H9 (cell line): ENCODE measurements around the gene LPCAT2. TPM values are rescaled to one million over a fixed set of nuclear protein-coding genes. Genes with fewer than 3 reads are reported as not detected.

Experiments used
- DNase-seq: peaks from one replicate; pipeline ENCODE4 v3.0.0-alpha.2; 2017
- H2AFZ ChIP-seq: one replicate; pipeline ENCODE4 v1.6.1; 2013; ENCODE audit warnings: mild to moderate bottlenecking, low read length, control low read depth, moderate library complexity
- H2AK5ac ChIP-seq: 2 replicates; pipeline ENCODE4 v1.6.1; 2013; ENCODE audit warnings: low read length, control low read depth, mixed read lengths; ENCODE audit not compliant: insufficient read length
- H2BK120ac ChIP-seq: one replicate; pipeline ENCODE4 v1.6.1; 2013; ENCODE audit warnings: low read depth, mild to moderate bottlenecking, low read length, control low read depth, inconsistent platforms; ENCODE audit not compliant: poor library complexity, severe bottlenecking
- H2BK12ac ChIP-seq: 2 replicates; pipeline ENCODE4 v1.6.1; 2013; ENCODE audit warnings: low read length, control low read depth, mixed read lengths, low read depth; ENCODE audit not compliant: insufficient read length
- H2BK15ac ChIP-seq: 2 replicates; pipeline ENCODE4 v1.6.1; 2013; ENCODE audit warnings: low read depth, low read length, control low read depth
- H2BK20ac ChIP-seq: one replicate; pipeline ENCODE4 v1.6.1; 2013; ENCODE audit warnings: low read depth, mild to moderate bottlenecking, low read length, control low read depth, inconsistent platforms; ENCODE audit not compliant: poor library complexity, severe bottlenecking
- H2BK5ac ChIP-seq: 2 replicates; pipeline ENCODE4 v1.6.1; 2013; ENCODE audit warnings: low read length, control low read depth, mixed read lengths; ENCODE audit not compliant: insufficient read length
- H3K14ac ChIP-seq: 2 replicates; pipeline ENCODE4 v1.6.1; 2013; ENCODE audit warnings: low read length, control low read depth; ENCODE audit not compliant: insufficient read depth
- H3K18ac ChIP-seq: 2 replicates; pipeline ENCODE4 v1.6.1; 2013; ENCODE audit warnings: low read depth, mild to moderate bottlenecking, mixed read lengths, low read length, control low read depth; ENCODE audit not compliant: insufficient read length
- H3K23ac ChIP-seq: 2 replicates; pipeline ENCODE4 v1.6.1; 2013; ENCODE audit warnings: low read length, control low read depth, mixed read lengths, low read depth; ENCODE audit not compliant: insufficient read length
- H3K23me2 ChIP-seq: 2 replicates; pipeline ENCODE4 v1.6.1; 2013; ENCODE audit warnings: low read depth, mild to moderate bottlenecking, mixed read lengths, low read length, control low read depth; ENCODE audit not compliant: insufficient read length, poor library complexity, severe bottlenecking
- H3K27ac ChIP-seq: 2 replicates; pipeline ENCODE4 v1.5.1; 2013; ENCODE audit warnings: low read length, control low read depth, mixed read lengths, low read depth; ENCODE audit not compliant: insufficient read length
- H3K27me3 ChIP-seq: 2 replicates; pipeline ENCODE4 v1.6.1; 2013; ENCODE audit warnings: low read length, control low read depth, inconsistent platforms; ENCODE audit not compliant: insufficient read depth
- H3K4ac ChIP-seq: 2 replicates; pipeline ENCODE4 v1.6.1; 2013; ENCODE audit warnings: low read depth, mild to moderate bottlenecking, control low read depth, inconsistent platforms, low read length, moderate library complexity
- H3K4me1 ChIP-seq: 2 replicates; pipeline ENCODE4 v1.6.1; 2013; ENCODE audit warnings: low read length, control low read depth, inconsistent platforms; ENCODE audit not compliant: insufficient read depth
- H3K4me2 ChIP-seq: 2 replicates; pipeline ENCODE4 v1.6.1; 2013; ENCODE audit warnings: low read length, control low read depth, mixed read lengths; ENCODE audit not compliant: insufficient read length, insufficient read depth
- H3K56ac ChIP-seq: 2 replicates; pipeline ENCODE4 v1.6.1; 2013; ENCODE audit warnings: low read depth, mild to moderate bottlenecking, mixed read lengths, low read length, control low read depth; ENCODE audit not compliant: insufficient read length
- H3K79me1 ChIP-seq: 2 replicates; pipeline ENCODE4 v1.6.1; 2013; ENCODE audit warnings: low read depth, mild to moderate bottlenecking, moderate library complexity, low read length, control low read depth, inconsistent platforms; ENCODE audit not compliant: insufficient read depth, poor library complexity, severe bottlenecking
- H3K79me2 ChIP-seq: 2 replicates; pipeline ENCODE4 v1.6.1; 2013; ENCODE audit warnings: low read length, control low read depth, inconsistent platforms; ENCODE audit not compliant: insufficient read depth
- H3K9ac ChIP-seq: 2 replicates; pipeline ENCODE4 v1.6.1; 2013; ENCODE audit warnings: low read length, control low read depth, mixed read lengths; ENCODE audit not compliant: insufficient read length; ENCODE audit errors: extremely low read depth
- H3K9me3 ChIP-seq: one replicate; pipeline ENCODE4 v1.6.1; 2013; ENCODE audit warnings: low read depth, low read length, inconsistent platforms; ENCODE audit not compliant: control insufficient read depth
- H3T11ph ChIP-seq: one replicate; pipeline ENCODE4 v1.6.1; 2013; ENCODE audit warnings: mild to moderate bottlenecking, low read length, control low read depth, inconsistent platforms
- H4K20me1 ChIP-seq: one replicate; pipeline ENCODE4 v1.6.1; 2013; ENCODE audit not compliant: control insufficient read depth, insufficient read length, insufficient read depth
- H4K5ac ChIP-seq: 2 replicates; pipeline ENCODE4 v1.6.1; 2013; ENCODE audit warnings: low read depth, mild to moderate bottlenecking, mixed read lengths, low read length, control low read depth; ENCODE audit not compliant: insufficient read length
- H4K8ac ChIP-seq: replicated peaks from 2 replicates; pipeline ENCODE4 v1.6.1; 2013; ENCODE audit warnings: low read length, control low read depth, mixed read lengths, low read depth; ENCODE audit not compliant: insufficient read length
- H4K91ac ChIP-seq: 2 replicates; pipeline ENCODE4 v1.6.1; 2013; ENCODE audit warnings: low read depth, mild to moderate bottlenecking, moderate library complexity, mixed read lengths, low read length, control low read depth; ENCODE audit not compliant: insufficient read length
- H3K27ac Mint-ChIP-seq, 3 experiments: 2 replicates in 2 of 3; 3 replicates in 1 of 3; pipeline ENCODE4 v1.8.0; 2020 to 2021; ENCODE audit warnings: mixed read lengths in 3 of 3, mild to moderate bottlenecking in 1 of 3, moderate library complexity in 1 of 3
- H3K27me3 Mint-ChIP-seq: 2 replicates; pipeline ENCODE4 v1.8.0; 2021; ENCODE audit warnings: low read depth, mild to moderate bottlenecking, moderate library complexity, mixed read lengths
- H3K36me3 Mint-ChIP-seq, 3 experiments: 2 replicates in 2 of 3; 3 replicates in 1 of 3; pipeline ENCODE4 v1.8.0; 2020 to 2021; ENCODE audit warnings: low read depth in 3 of 3, mixed read lengths in 3 of 3; ENCODE audit not compliant: insufficient read depth in 1 of 3
- H3K4me1 Mint-ChIP-seq, 2 experiments: 2 replicates each; pipeline ENCODE4 v1.8.0; 2020; ENCODE audit warnings: mixed read lengths in 2 of 2
- H3K4me3 Mint-ChIP-seq, 2 experiments: 2 replicates in 1 of 2; 3 replicates in 1 of 2; pipeline ENCODE4 v1.8.0; 2020 to 2021; ENCODE audit warnings: mild to moderate bottlenecking in 2 of 2, mixed read lengths in 2 of 2, moderate library complexity in 1 of 2
- H3K9me3 Mint-ChIP-seq, 2 experiments: 2 replicates in 1 of 2; 3 replicates in 1 of 2; pipeline ENCODE4 v1.8.0; 2020; ENCODE audit warnings: mild to moderate bottlenecking in 2 of 2, mixed read lengths in 2 of 2, moderate library complexity in 1 of 2
- CTCF ChIP-seq: fragments of 200-600 bp; sonication (generic); conservative IDR thresholded peaks from 3 replicates; pipeline ENCODE4 v1.8.0; 2021; ENCODE audit warnings: antibody characterized with exemption, mild to moderate bottlenecking
- WGBS: extraction: QIAGEN DNeasy Blood & Tissue Kit; methylation state at CpG from one replicate; pipeline ENCODE4 v1.1.7; 2013; ENCODE audit warnings: missing lambda C conversion rate, low lambda C conversion rate, mixed read lengths; ENCODE audit not compliant: insufficient read length; ENCODE audit errors: extremely low coverage; 5-methylcytosine and 5-hydroxymethylcytosine counted together
- total RNA-seq: library from RNA; stranded (reverse); gene quantifications from 2 replicates; pipeline ENCODE4 v1.2.1, GENCODE V29; 2021

The LPCAT2 gene
- total RNA-seq, 1 experiment from 2014 or later: 2.8 TPM

DNA sequence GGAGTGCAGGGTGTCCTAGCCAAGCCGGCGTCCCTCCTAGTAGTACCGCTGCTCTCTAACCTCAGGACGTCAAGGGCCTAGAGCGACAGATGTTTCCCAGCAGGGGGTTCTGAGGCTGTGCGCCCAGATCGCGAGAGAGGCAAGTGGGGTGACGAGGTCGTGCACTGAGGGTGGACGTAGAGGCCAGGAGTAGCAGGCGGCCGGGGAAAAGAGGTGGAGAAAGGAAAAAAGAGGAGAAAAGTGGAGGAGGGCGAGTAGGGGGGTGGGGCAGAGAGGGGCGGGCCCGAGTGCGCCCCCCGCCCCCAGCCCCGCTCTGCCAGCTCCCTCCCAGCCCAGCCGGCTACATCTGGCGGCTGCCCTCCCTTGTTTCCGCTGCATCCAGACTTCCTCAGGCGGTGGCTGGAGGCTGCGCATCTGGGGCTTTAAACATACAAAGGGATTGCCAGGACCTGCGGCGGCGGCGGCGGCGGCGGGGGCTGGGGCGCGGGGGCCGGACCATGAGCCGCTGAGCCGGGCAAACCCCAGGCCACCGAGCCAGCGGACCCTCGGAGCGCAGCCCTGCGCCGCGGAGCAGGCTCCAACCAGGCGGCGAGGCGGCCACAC, 29.9 kb upstream of the LPCAT2 start, which contains the start of gene MMP2:
TSS of gene MMP2 (plus strand) at position 372 of the 603 bp plus-strand sequence. CDS start 282 bp downstream, outside the sequence.
- no peak within 1 kb of the TSS for H3K23ac ChIP-seq
- H3K27ac ChIP-seq: no peak within 1 kb of the TSS
- H2AFZ ChIP-seq: no peak within 1 kb of the TSS
- H4K8ac ChIP-seq: no peak within 1 kb of the TSS
- H3K27me3 ChIP-seq: peaks cover 30% of the 10 kb centered on the region
- peaks cover 42% of the 10 kb centered on the region in 2 experiments for H3K4me1 Mint-ChIP-seq
- H4K20me1 ChIP-seq: no peaks in the 10 kb centered on the region
- H4K91ac ChIP-seq: no peak within 1 kb of the TSS
- peaks cover 2 to 3% (median 3%) of the 10 kb centered on the region in 3 experiments; a peak in 5 of 7 replicates for H3K36me3 Mint-ChIP-seq
- H3K4me2 ChIP-seq: peak within 1 kb of the TSS; percentile 75
- H3K56ac ChIP-seq: no peak within 1 kb of the TSS
- no peak within 1 kb of the TSS for H3K9ac ChIP-seq
- no peaks in the 10 kb centered on the region; the same call in 1 of the 2 replicates for H3K4me1 ChIP-seq
- H3K9me3 Mint-ChIP-seq: peaks cover 0 to 2% of the 10 kb centered on the region in 2 experiments; a peak in 2 of 5 replicates
- peak within 1 kb of the TSS; percentile 94 for H3K14ac ChIP-seq
- peaks cover 20% of the 10 kb centered on the region for H3K23me2 ChIP-seq
- no peak within 1 kb of the TSS for H2BK12ac ChIP-seq
- peak within 1 kb of the TSS; percentile 9 to 94 (median 79); a peak in 5 of 7 replicates for H3K27ac Mint-ChIP-seq
- peak within 1 kb of the TSS; percentile 78 for H3K18ac ChIP-seq
- no peaks in the 10 kb centered on the region for H3K79me1 ChIP-seq
- H3K4me3 Mint-ChIP-seq: peak within 1 kb of the TSS; percentile 76 to 96
- no CpG with 5 or more reads among the region's 46 CpGs for WGBS
- no peak within 1 kb of the TSS for H2BK120ac ChIP-seq
- H2AK5ac ChIP-seq: no peak within 1 kb of the TSS
- H3K79me2 ChIP-seq: no peaks in the 10 kb centered on the region
- no peaks in the 10 kb centered on the region for H3K9me3 ChIP-seq
- no peak for TF ChIP-seq CTCF
- H3K4ac ChIP-seq: no peak within 1 kb of the TSS
- no peak within 1 kb of the TSS for H2BK5ac ChIP-seq
- no peak within 1 kb of the TSS for H2BK15ac ChIP-seq
- no peak within 1 kb of the TSS for H3T11ph ChIP-seq
- no peak within 1 kb of the TSS for H2BK20ac ChIP-seq
- peak; percentile 90 for DNase-seq
- H3K27me3 Mint-ChIP-seq: peaks cover 88% of the 10 kb centered on the region
- no peak within 1 kb of the TSS for H4K5ac ChIP-seq
